HuH-7 (cell line): ENCODE data around the gene BCKDHA.

ENCODE experiments used
- DNase-seq: peaks from one replicate; pipeline ENCODE4 v3.0.0; 2011; ENCODE audit warnings: low spot score

Gene BCKDHA

GRCh38 chr19:41397086-41398049 is at the start of gene BCKDHA, which contains the start of gene EXOSC5:
Gene BCKDHA (plus strand): TSS chr19:41397818. CDS start chr19:41397828, 10 bp downstream.
Gene EXOSC5 (minus strand): TSS chr19:41397359. CDS start chr19:41397328, 31 bp downstream.
- peak; percentile 99 for DNase-seq

DNA sequence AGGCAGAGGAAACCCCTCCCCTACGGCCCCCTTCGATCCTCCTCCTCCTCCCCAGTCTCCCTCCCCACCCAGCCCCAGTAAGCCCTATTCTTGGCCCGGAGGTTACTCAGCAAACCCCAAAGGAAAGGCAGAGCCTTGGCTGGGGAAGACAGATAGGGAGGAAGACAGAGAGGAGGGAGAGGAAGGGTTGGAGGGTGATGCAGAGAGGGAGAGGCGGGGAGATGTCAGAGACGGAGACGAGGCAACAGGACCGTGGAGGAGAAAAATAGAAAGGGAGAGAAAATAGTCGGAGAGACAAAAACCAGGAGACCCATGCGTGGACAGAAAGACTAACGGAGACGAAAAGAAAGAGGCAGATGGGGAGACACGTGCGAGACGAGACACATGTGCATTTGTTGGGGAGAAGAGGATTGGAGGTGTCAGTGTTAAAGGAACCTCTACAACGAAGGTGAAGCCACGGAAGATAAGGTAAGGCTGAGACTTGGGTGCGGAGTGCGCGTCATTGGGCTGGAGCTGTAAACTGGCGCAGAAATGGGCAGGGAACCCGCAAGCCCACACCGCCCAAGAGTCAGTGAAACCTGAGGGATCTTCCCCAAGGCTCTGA is 46.8 kb upstream of the BCKDHA start:
- no peak for DNase-seq

DNA sequence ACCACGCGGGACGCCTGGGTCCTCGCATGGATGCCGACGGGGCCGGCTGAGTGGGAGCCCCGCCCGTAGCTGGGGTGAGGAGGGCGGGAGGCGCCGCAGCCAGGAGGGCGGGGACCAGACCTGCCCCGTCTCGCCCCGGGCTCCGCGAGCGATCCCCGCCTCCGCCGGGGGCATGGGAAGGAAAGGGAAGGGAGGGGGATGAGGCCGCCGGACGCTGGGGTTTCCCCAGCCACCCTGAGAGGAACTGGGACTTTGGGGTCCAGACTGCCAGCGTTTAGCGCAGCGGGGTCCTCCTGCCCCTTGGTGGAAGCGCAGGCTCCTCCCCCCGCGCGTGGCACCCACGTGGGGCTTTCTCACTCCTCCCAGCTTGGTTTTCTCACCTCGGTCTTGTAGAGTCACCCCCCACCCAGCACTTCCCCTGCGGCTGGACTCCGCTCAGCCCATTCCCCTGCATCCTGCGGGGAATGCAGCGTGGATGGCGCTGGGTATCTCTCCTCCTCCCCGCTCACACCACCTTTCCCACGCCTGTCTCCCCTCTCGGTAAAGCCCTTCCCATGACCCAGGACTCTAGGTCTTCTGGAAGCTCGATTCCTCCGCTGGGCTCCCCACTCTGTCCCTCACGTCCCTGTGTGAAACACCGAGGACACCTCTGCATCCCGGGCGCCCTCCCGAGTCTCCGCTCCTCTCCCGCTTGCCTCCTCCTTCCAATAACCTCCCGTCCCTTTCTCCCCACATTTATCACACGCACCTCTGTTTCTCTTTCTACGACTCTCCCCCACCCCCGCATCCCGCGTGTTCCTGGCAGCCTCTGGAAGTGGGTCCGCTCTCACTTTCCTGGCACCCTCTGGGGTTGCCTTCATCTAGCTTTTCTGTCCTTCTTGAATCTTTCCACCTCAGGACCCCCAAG is 46.0 kb upstream of the BCKDHA start:
- peak; percentile 51 for DNase-seq

GRCh38 chr19:41352279-41352608 is 45.4 kb upstream of the BCKDHA start:
- DNase-seq = no peak

- peak; percentile 88 for DNase-seq
Observed at GRCh38 chr19:41352609-41353465, 44.8 kb upstream of the BCKDHA start.

- peak; percentile 99 for DNase-seq
Observed at GRCh38 chr19:41353466-41354342, 43.9 kb upstream of the BCKDHA start, which contains the start of gene TGFB1. Gene TGFB1 (minus strand): TSS chr19:41353922. CDS start chr19:41353044, 878 bp downstream.

DNA sequence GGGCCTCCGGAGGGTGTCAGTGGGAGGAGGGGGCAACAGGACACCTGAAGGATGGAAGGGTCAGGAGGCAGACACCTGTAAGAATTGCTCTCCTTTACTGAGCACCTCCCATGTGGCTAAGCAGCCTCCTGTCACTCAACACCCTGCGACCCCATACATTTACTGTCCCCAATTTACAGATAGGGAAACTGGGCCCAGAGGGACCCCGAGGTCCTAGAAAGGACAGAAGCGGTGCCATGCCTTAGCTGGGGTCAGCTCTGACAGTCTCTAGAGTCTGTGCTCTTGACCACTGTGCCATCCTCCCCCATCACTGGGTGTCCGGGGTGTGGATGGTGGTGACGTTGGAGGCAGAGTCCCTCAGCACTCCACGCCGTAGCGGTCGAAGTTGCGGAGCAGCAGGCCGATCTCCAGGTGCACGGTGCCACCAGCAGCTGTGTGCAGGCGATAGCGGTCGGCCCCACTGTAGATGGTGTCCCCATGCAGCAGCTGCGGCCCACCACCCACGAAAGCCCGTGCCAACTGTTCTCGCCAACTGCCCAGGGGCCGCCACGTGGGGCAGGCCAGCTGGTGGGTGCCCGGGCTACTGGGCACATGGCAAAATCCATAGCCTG is 43.2 kb upstream of the BCKDHA start:
- DNase-seq = no peak

DNA sequence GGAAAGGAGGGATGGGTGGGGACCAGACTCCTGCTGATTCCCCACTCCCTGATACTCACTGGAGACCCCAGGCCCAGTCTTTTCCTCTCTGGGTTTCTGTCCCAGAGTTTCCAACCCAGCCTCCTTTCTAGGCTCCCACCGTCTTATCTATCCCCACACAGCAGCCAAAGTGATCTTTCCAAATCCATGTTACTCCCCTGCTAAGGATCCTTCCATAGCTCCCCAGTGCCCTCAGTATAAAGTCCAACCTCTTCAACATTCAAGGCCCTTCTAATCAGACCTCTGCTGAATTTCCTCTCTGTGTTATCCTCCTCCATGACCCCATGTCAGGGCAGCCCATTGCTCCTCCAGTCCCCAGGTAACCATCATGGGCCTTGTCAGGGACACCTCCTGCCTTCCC is 42.6 kb upstream of the BCKDHA start:
- DNase-seq = no peak

GRCh38 chr19:41355802-41356201 is 41.8 kb upstream of the BCKDHA start:
- DNase-seq = no peak

DNA sequence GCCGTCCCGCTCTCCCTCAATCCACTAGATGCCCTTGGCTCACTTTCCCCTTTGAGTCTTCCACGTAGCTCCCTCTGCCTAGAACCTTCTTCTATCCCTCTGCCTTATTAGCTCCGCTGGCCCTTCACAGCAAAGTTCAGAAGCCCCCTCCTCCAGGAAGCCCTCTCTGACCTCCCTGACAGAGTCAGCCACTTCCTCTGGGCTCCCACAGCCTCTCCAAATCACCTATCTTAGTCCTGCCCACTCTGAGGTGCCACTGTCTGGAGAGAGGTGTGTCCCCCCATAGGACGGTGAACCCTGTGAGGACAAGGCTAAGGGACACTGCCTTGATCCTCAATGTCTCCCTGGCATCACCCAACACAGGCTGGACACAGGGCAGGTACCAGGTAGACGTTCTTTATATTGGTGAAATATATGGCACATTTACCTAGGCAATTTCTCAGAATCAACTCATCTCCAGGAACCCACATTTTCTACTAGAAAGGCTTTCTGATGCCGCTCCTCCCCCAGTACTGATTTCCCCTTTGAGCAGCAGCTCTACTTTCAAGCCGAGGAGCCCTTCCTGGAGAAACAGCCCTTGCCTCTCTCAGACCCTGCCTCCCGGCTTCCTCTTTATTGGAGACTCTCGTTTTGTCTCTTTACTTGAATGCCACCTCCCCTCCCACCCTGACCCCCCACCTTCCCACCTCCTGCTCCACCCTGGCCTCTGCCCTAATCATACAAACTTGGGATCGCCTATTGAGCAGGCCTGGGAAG is 40.5 kb upstream of the BCKDHA start:
- no peak for DNase-seq

DNA sequence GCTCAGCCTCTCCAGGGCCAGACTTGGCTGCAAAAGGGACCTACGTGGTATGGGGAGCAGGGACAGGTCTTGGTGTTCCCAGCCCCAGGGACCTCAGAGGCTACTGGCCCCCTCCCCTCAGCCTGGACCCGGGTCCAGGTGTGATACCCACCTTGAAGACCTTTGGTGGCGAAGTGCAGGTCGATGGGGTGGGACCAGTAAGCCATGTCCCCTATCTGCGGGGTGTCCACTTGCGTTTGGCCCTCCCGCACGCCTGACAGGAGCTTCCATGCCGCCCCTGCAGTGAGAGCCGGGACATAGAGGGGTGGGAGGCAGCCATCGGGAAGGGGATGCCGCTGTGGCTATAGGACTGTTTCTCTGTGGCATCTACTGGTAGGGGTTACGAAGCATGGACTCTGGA is 39.9 kb upstream of the BCKDHA start:
- DNase-seq = no peak

- DNase-seq = no peak
Observed at GRCh38 chr19:41359741-41360140, 37.9 kb upstream of the BCKDHA start.

DNA sequence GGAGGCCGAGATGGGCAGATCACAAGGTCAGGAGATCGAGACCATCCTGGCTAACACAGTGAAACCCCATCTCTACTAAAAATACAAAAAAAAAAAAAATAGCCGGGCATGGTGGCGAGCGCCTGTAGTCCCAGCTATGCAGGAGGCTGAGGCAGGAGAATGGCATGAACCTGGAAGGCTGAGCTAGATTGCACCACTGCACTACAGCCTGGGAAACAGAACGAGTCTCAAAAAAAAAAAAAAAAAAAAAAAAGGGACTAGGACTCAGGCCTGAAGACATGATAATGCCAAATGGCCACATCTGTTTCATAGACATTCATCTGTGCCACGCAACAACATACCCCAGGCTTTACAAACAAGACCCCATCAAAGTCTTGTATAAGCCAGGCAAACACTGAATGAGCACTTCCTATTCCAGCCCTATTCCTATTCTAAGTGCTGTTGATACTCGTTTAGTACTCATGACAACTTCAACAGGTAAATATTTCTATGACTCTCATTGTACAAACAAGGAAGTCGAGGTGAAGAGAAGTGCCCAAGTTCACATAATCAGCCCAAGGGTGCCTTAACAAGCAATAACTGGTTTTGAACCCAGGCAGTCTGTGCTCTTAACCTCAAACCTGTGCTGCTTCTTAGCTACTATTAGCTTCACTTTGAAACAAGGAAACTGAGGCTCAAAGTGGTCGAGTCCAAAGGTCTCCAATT is 35.3 kb upstream of the BCKDHA start:
- no peak for DNase-seq

- no peak for DNase-seq
Observed at GRCh38 chr19:41363371-41363752, 34.3 kb upstream of the BCKDHA start.

- DNase-seq = peak; percentile 97
Observed at GRCh38 chr19:41363753-41364523, 33.7 kb upstream of the BCKDHA start, which contains the start of gene B9D2. Gene B9D2 (minus strand): TSS chr19:41364149. CDS start chr19:41363519, 630 bp downstream.

- no peak for DNase-seq
Observed at GRCh38 chr19:41364524-41365391, 32.9 kb upstream of the BCKDHA start.
